ENCODE data around the gene OSTM1. TPM values are rescaled to one million over a fixed set of nuclear protein-coding genes. Genes with fewer than 3 reads are reported as not detected.

OSTM1 gene
- polyA plus RNA-seq, 3 donors: 13.4 to 60.1 (median 49.7) TPM

DNA sequence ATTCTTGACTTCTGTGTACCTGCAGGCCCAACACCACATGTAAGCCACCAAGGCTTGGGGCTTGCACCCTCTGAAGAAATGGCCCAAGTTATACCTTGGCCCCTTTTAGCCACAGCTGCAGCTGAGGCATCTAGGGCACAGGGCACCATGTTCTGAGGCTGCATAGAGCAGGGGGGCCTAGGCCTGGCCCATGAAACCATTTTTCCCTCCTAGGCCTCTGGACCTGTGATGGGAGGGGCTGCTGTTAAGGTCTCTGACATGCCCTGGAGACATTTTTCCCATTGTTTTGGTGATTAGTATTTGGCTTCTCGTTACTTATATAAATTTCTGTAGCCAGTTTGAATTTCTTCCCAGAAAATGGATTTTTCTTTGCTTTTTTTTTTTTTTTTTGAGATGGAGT lies 66.2 kb downstream of the OSTM1 start:
- intact Hi-C loops (cut with micrococcal nuclease): no loop called here
- DNase-seq: no peak
- TF ChIP-seq, protein P1, sequence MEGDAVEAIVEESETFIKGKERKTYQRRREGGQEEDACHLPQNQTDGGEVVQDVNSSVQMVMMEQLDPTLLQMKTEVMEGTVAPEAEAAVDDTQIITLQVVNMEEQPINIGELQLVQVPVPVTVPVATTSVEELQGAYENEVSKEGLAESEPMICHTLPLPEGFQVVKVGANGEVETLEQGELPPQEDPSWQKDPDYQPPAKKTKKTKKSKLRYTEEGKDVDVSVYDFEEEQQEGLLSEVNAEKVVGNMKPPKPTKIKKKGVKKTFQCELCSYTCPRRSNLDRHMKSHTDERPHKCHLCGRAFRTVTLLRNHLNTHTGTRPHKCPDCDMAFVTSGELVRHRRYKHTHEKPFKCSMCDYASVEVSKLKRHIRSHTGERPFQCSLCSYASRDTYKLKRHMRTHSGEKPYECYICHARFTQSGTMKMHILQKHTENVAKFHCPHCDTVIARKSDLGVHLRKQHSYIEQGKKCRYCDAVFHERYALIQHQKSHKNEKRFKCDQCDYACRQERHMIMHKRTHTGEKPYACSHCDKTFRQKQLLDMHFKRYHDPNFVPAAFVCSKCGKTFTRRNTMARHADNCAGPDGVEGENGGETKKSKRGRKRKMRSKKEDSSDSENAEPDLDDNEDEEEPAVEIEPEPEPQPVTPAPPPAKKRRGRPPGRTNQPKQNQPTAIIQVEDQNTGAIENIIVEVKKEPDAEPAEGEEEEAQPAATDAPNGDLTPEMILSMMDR (IDR thresholded peaks at IDR 0.05): no peak

DNA sequence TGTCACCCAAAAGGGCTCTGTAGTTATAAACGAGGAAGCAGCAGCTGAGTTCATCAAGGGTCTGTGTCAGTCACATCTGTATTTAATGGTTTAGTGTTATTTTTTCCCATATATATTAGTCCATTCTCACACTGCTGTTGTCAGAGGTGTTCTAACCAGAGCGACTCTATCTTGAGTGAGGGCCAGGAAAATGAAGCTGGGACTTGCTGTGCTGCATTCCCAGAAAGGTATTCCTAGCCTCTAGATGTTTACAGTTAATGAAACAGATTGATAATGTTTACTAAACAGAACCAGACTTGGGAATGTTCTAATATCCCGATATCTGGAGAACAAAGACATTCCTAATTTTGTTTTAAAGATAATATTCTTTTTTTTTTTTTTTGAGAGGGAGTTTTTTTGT lies 68.6 kb downstream of the OSTM1 start:
- Mint-ChIP-seq H3K9me3 (peaks cover 10 to 22% (median 21%) of the 10 kb centered on the region in 7 donors), H3K4me1 (no peaks in the 10 kb centered on the region), H3K36me3 (no peaks in the 10 kb centered on the region), H3K27me3 (ENCODE audit: low read depth in 3 of 3) (peaks cover 0 to 4% (median 2%) of the 10 kb centered on the region in 3 donors), H3K4me3 (no peak overlapping the region), H3K27ac (no peak overlapping the region)
- Histone ChIP-seq H2AFZ (ENCODE audit: insufficient read depth, low read depth, low read length, poor library complexity, severe bottlenecking) (no peak overlapping the region), H3K27ac (ENCODE audit: low read depth in 1 of 2, low read length in 2 of 2) (no peak overlapping the region), H3K79me2 (ENCODE audit: insufficient read depth, low read length) (no peaks in the 10 kb centered on the region), H3K4me3 (replicated peaks in 1 of 3; ENCODE audit: low read depth in 2 of 3, low read length in 3 of 3) (no peak overlapping the region), H3K36me3 (replicated peaks in 1 of 2; ENCODE audit: control insufficient read depth in 1 of 2, insufficient read depth in 2 of 2, low read length in 2 of 2) (no peaks in the 10 kb centered on the region), H4K20me1 (ENCODE audit: insufficient read depth, low read length) (no peaks in the 10 kb centered on the region), H3K4me2 (replicated peaks; ENCODE audit: extremely low read depth, low read length, poor library complexity, severe bottlenecking) (no peak overlapping the region), H3K4me1 (ENCODE audit: control insufficient read depth in 1 of 2, insufficient read depth in 2 of 2, low read length in 2 of 2) (no peaks in the 10 kb centered on the region), H3K9me3 (replicated peaks in 1 of 2; ENCODE audit: control insufficient read depth in 1 of 2, insufficient read depth in 1 of 2, low read length in 2 of 2) (peaks cover 13 to 18% of the 10 kb centered on the region in 2 donors), H3K9ac (ENCODE audit: insufficient read depth, low read length, poor library complexity, severe bottlenecking) (no peak overlapping the region), H3K27me3 (ENCODE audit: control insufficient read depth in 2 of 2, insufficient read depth in 2 of 2, low read length in 2 of 2) (no peaks in the 10 kb centered on the region)
- DNase-seq: no peak
- intact Hi-C loops (cut with micrococcal nuclease): no loop called here
- no CpG with 5 or more reads among the region's 3 CpGs for WGBS (ENCODE audit: insufficient coverage)
- TF ChIP-seq, protein P1 (IDR thresholded peaks at IDR 0.05): no peak

More for the DNA sequence above, 66.2 kb downstream of the OSTM1 start:
- no peaks in the 10 kb centered on the region for H3K79me2 ChIP-seq (ENCODE audit: insufficient read depth, low read length)
- Mint-ChIP-seq H3K4me3 (no peak overlapping the region), H3K4me1 (no peaks in the 10 kb centered on the region), H3K9me3 (peaks cover 10 to 28% (median 23%) of the 10 kb centered on the region in 7 donors), H3K27me3 (ENCODE audit: low read depth in 3 of 3) (peaks cover 0 to 2% (median 1%) of the 10 kb centered on the region in 3 donors), H3K27ac (no peak overlapping the region), H3K36me3 (no peaks in the 10 kb centered on the region)
- H3K9ac ChIP-seq (ENCODE audit: insufficient read depth, low read length, poor library complexity, severe bottlenecking): no peak overlapping the region
- no peaks in the 10 kb centered on the region for H3K4me1 ChIP-seq (ENCODE audit: control insufficient read depth in 1 of 2, insufficient read depth in 2 of 2, low read length in 2 of 2)
- H3K4me3 ChIP-seq (replicated peaks in 1 of 3; ENCODE audit: low read depth in 2 of 3, low read length in 3 of 3): no peak overlapping the region
- WGBS (ENCODE audit: insufficient coverage): no CpG with 5 or more reads among the region's 1 CpG
- no peaks in the 10 kb centered on the region for H4K20me1 ChIP-seq (ENCODE audit: insufficient read depth, low read length)
- H3K9me3 ChIP-seq (replicated peaks in 1 of 2; ENCODE audit: control insufficient read depth in 1 of 2, insufficient read depth in 1 of 2, low read length in 2 of 2): peaks cover 13 to 18% of the 10 kb centered on the region in 2 donors
- no peak overlapping the region for H2AFZ ChIP-seq (ENCODE audit: insufficient read depth, low read depth, low read length, poor library complexity, severe bottlenecking)
- H3K27me3 ChIP-seq (ENCODE audit: control insufficient read depth in 2 of 2, insufficient read depth in 2 of 2, low read length in 2 of 2): no peaks in the 10 kb centered on the region
- H3K27ac ChIP-seq (ENCODE audit: low read depth in 1 of 2, low read length in 2 of 2): no peak overlapping the region
- no peaks in the 10 kb centered on the region for H3K36me3 ChIP-seq (replicated peaks in 1 of 2; ENCODE audit: control insufficient read depth in 1 of 2, insufficient read depth in 2 of 2, low read length in 2 of 2)
- H3K4me2 ChIP-seq (replicated peaks; ENCODE audit: extremely low read depth, low read length, poor library complexity, severe bottlenecking): no peak overlapping the region
